ENCODE measurements around the gene OR51I2. TPM values are rescaled to one million over a fixed set of nuclear protein-coding genes. Genes with fewer than 3 reads are reported as not detected.

The OR51I2 gene
- total and polyA plus RNA-seq, 9 of the 15 experiments (the other 6 are each of a cell fraction or from before 2014, with no cell fraction given) = 0.06 to 0.61 (median 0.07) TPM; not detected in 6

- no peak for TF ChIP-seq SP2 (IDR thresholded peaks at IDR 0.05; ENCODE audit: extremely low read depth, low read depth, low read length, poor library complexity, severe bottlenecking)
- TF ChIP-seq ZFX (CRISPR knock-in tag; IDR thresholded peaks at IDR 0.05) = 0 out of 2 replicates have a peak, but pooled peaks have one; percentile 37
- TF ChIP-seq CREM (IDR thresholded peaks at IDR 0.05; ENCODE audit: low read depth) = 0 out of 2 replicates have a peak, but pooled peaks have one; percentile 8
- TF ChIP-seq CCNT2 (IDR thresholded peaks at IDR 0.05; ENCODE audit: borderline replicate concordance, extremely low read depth, insufficient read length, low read depth, low read length) = peak; percentile 15
- peak; percentile 31; the same call in 1 of the 2 replicates for TF ChIP-seq PKNOX1 (IDR thresholded peaks at IDR 0.05)
- TF ChIP-seq ATF6 (CRISPR knock-in tag; IDR thresholded peaks at IDR 0.05) = no peak
- no peak for TF ChIP-seq TCF7 (IDR thresholded peaks at IDR 0.05; ENCODE audit: borderline replicate concordance)
- TF ChIP-seq GATA2 (CRISPR knock-in tag; IDR thresholded peaks at IDR 0.05) = peak; percentile 60
- 0 out of 2 replicates have a peak, but pooled peaks have one; percentile 32 for TF ChIP-seq ZNF592 (IDR thresholded peaks at IDR 0.05)
- TF ChIP-seq ZNF695 (CRISPR knock-in tag; IDR thresholded peaks at IDR 0.05) = no peak
- peak; percentile 77 for TF ChIP-seq ARID1B (IDR thresholded peaks at IDR 0.05)
- TF ChIP-seq STAT5A (IDR thresholded peaks at IDR 0.05; ENCODE audit: borderline replicate concordance, low read length) = peak; percentile 53; the same call in 1 of the 2 replicates
- peak; percentile 37 for TF ChIP-seq KDM5B (IDR thresholded peaks at IDR 0.05; ENCODE audit: insufficient replicate concordance, low read depth, low read length)
- TF ChIP-seq SMARCE1 (IDR thresholded peaks at IDR 0.05) = peak; percentile 71; the same call in 1 of the 2 replicates
- peak; percentile 38; the same call in 1 of the 2 replicates for TF ChIP-seq ZBTB26 (CRISPR knock-in tag; IDR thresholded peaks at IDR 0.05)
- peak; percentile 23; the same call in 1 of the 2 replicates for TF ChIP-seq HNRNPUL1 (IDR thresholded peaks at IDR 0.05; ENCODE audit: low read length)
- TF ChIP-seq MBD1 (CRISPR knock-in tag; IDR thresholded peaks at IDR 0.05) = no peak
- TF ChIP-seq KDM1A (IDR thresholded peaks at IDR 0.05) = peak; percentile 9 to 37; a peak in 2 of 4 replicates
These were observed 55.3 kb downstream of the OR51I2 start (continued) for GRCh38 chr11:5504403-5504921.
